Glutamatergic neuron (in vitro differentiated cells): ENCODE data around the gene ANKRD13D. TPM values are rescaled to one million over a fixed set of nuclear protein-coding genes. Genes with fewer than 3 reads are reported as not detected.
A peak's percentile ranks its signal among the peaks of the same experiment; 100 is the strongest.

Experiments
- DNase-seq: peaks from one replicate; pipeline ENCODE4 v3.0.0; 2022
- H3K27ac Mint-ChIP-seq: one replicate; pipeline ENCODE4 v1.8.0; 2020; ENCODE audit warnings: mild to moderate bottlenecking, mixed read lengths, inconsistent platforms; ENCODE audit not compliant: unreplicated experiment
- H3K27me3 Mint-ChIP-seq: one replicate; pipeline ENCODE4 v1.8.0; 2020; ENCODE audit warnings: mild to moderate bottlenecking, moderate library complexity, mixed read lengths, inconsistent platforms; ENCODE audit not compliant: unreplicated experiment
- H3K36me3 Mint-ChIP-seq: one replicate; pipeline ENCODE4 v1.8.0; 2020; ENCODE audit warnings: mild to moderate bottlenecking, mixed read lengths, inconsistent platforms; ENCODE audit not compliant: unreplicated experiment
- H3K4me1 Mint-ChIP-seq: one replicate; pipeline ENCODE4 v1.8.0; 2020; ENCODE audit warnings: mild to moderate bottlenecking, low read depth, mixed read lengths, inconsistent platforms; ENCODE audit not compliant: unreplicated experiment
- H3K4me3 Mint-ChIP-seq: one replicate; pipeline ENCODE4 v1.8.0; 2020; ENCODE audit warnings: mild to moderate bottlenecking, mixed read lengths, inconsistent platforms; ENCODE audit not compliant: unreplicated experiment
- H3K9me3 Mint-ChIP-seq: one replicate; pipeline ENCODE4 v1.8.0; 2020; ENCODE audit warnings: mild to moderate bottlenecking, moderate library complexity, mixed read lengths, inconsistent platforms; ENCODE audit not compliant: unreplicated experiment
- total RNA-seq: library from RNA; stranded (reverse); fragmentation: NEBNext Ultra II Directional; extraction: Animal tissue kit (Norgen Biotek cat#: 25700); gene quantifications from one replicate; pipeline ENCODE4 v1.2.1, GENCODE V29; 2021; ENCODE audit not compliant: unreplicated experiment
- TF ChIP-seq, protein P1 (sequence below): fragments of 200-600 bp; sonication (generic); IDR thresholded peaks from one replicate; pipeline ENCODE4 v1.5.0; 2021; ENCODE audit not compliant: partially characterized antibody, unreplicated experiment

Gene ANKRD13D
- total RNA-seq, 1 donor from 2014 or later = 109 TPM

GRCh38 chr11:67268962-67269268, 20.2 kb upstream of the ANKRD13D start:
- TF ChIP-seq, protein P1, sequence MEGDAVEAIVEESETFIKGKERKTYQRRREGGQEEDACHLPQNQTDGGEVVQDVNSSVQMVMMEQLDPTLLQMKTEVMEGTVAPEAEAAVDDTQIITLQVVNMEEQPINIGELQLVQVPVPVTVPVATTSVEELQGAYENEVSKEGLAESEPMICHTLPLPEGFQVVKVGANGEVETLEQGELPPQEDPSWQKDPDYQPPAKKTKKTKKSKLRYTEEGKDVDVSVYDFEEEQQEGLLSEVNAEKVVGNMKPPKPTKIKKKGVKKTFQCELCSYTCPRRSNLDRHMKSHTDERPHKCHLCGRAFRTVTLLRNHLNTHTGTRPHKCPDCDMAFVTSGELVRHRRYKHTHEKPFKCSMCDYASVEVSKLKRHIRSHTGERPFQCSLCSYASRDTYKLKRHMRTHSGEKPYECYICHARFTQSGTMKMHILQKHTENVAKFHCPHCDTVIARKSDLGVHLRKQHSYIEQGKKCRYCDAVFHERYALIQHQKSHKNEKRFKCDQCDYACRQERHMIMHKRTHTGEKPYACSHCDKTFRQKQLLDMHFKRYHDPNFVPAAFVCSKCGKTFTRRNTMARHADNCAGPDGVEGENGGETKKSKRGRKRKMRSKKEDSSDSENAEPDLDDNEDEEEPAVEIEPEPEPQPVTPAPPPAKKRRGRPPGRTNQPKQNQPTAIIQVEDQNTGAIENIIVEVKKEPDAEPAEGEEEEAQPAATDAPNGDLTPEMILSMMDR = no peak
- Mint-ChIP-seq H3K9me3 (peaks cover 6% of the 10 kb centered on the region), H3K27ac (no peak overlapping the region), H3K27me3 (peaks cover 12% of the 10 kb centered on the region), H3K4me1 (peaks cover 20% of the 10 kb centered on the region), H3K4me3 (no peak overlapping the region), H3K36me3 (no peaks in the 10 kb centered on the region)
- no peak for DNase-seq

DNA sequence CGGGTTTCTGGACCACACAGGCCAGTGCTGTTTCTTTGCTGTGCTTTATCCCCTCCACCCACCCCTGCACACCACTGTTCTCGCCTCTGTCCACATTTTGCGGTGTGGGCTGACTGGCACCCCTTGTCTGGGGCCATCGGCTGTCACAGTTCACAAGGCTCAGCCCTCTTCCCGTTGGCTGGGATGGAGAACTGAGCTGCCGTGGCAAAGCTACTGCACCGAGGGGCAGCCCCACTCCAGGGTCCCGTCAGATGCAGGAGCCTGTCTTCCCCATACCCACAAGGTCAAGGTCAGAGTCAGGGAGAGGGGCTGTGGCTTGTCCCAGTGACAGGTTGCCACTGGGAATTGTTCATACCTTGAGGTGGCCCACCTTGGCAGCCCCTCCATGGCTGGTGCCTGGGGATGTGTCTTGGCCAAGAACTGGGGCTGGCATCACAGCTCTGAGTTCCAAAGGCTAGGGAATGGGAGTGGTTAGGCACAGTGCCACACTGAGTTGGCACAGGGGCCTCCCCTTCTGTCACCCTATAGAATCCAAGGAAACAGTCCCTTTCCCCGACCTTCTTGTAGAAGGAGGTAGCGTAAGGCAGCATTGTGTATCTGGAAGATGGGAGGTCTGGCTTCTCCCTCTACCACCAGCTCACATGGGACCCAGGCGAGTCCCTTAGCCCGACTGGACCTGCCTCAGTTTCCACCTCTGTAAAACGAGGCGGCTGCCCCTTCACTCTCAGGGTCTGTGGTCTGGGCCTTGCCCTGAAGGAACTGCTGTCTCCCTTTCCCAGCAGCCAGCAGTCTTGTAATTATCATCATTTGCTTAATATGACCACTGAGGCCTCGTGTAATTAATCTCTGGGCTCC, 19.5 kb upstream of the ANKRD13D start:
- H3K27me3 Mint-ChIP-seq = peaks cover 10% of the 10 kb centered on the region
- H3K9me3 Mint-ChIP-seq = peaks cover 8% of the 10 kb centered on the region
- H3K4me3 Mint-ChIP-seq = peak overlapping the region; percentile 80
- H3K36me3 Mint-ChIP-seq = no peaks in the 10 kb centered on the region
- DNase-seq = peak; percentile 5
- H3K27ac Mint-ChIP-seq = no peak overlapping the region
- TF ChIP-seq, protein P1 = no peak
- peaks cover 20% of the 10 kb centered on the region for H3K4me1 Mint-ChIP-seq

- TF ChIP-seq, protein P1 = no peak
- peak; percentile 18 for DNase-seq
- H3K9me3 Mint-ChIP-seq = peaks cover 7% of the 10 kb centered on the region
- peaks cover 20% of the 10 kb centered on the region for H3K4me1 Mint-ChIP-seq
- peak overlapping the region; percentile 80 for H3K4me3 Mint-ChIP-seq
- H3K27me3 Mint-ChIP-seq = peaks cover 7% of the 10 kb centered on the region
- H3K27ac Mint-ChIP-seq = peak overlapping the region; percentile 41
- no peaks in the 10 kb centered on the region for H3K36me3 Mint-ChIP-seq
Observed at GRCh38 chr11:67270256-67271204, 18.6 kb upstream of the ANKRD13D start.

DNA sequence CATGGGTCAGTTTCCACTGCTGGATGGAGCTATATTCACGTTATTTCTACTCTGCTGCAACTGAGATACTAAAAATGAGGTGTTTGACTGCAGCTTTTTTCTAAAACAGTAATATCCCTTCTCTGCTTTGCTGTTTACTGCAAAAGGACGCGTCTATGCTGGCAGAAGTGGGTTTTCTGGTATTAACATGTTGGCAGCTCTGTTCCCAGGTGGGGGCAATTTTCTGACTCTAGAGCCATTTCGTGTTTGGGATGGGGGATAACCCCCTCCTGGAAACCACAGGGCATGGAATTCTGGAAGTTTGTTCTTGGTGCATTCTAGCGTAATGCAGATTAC, 17.9 kb upstream of the ANKRD13D start:
- H3K9me3 Mint-ChIP-seq = peaks cover 4% of the 10 kb centered on the region
- peaks cover 2% of the 10 kb centered on the region for H3K27me3 Mint-ChIP-seq
- TF ChIP-seq, protein P1 = no peak
- peaks cover 20% of the 10 kb centered on the region for H3K4me1 Mint-ChIP-seq
- no peaks in the 10 kb centered on the region for H3K36me3 Mint-ChIP-seq
- no peak for DNase-seq
- peak overlapping the region; percentile 80 for H3K4me3 Mint-ChIP-seq
- H3K27ac Mint-ChIP-seq = no peak overlapping the region
